Left renal pelvis (tissue), 4 donors: ENCODE measurements around the gene SH3D19. TPM values are rescaled to one million over a fixed set of nuclear protein-coding genes. Genes with fewer than 3 reads are reported as not detected.
"Not testable (repeated sequence)": the region's sequence is repeated elsewhere in the genome, so short reads cannot be mapped to it uniquely, and the experiment has no call there.

ENCODE experiments used
- DNase-seq, 4 donors: peaks; one replicate each; pipeline ENCODE4 v3.0.0-alpha.2; 2013; ENCODE audit warnings: low read depth in 4 of 4, low spot score in 3 of 4
- polyA plus RNA-seq, 4 donors: library from polyadenylated mRNA; unstranded; fragments of 120-200 nt; gene quantifications; one replicate each; pipeline ENCODE4 v1.2.1, GENCODE V29; 2013; ENCODE audit not compliant: insufficient read length in 4 of 4

Gene SH3D19
- polyA plus RNA-seq, 4 donors, result 26.6 to 34.9 (median 31.9) TPM

- DNase-seq, result no peak
Observed at GRCh38 chr4:151163855-151164254, 161.6 kb downstream of the SH3D19 start.

DNA sequence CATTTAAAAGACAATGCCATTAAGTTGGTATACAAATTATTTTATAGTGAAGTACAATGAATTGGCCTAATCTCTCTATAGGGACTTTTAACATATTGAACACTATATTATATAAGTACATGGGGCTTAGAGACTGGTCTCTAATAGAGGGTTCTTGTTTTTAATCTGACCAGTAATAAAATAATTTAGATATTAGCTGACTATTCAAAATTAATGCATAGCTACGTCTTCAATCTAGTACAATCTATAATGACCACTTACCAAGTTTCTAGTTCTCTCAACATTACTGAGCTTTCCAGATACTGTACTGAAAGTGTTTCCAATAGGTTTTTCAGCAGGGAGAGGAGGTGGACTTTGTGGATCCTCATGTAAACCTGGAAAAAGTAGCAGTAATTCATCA lies 166.4 kb downstream of the SH3D19 start:
- DNase-seq, result no peak

DNA sequence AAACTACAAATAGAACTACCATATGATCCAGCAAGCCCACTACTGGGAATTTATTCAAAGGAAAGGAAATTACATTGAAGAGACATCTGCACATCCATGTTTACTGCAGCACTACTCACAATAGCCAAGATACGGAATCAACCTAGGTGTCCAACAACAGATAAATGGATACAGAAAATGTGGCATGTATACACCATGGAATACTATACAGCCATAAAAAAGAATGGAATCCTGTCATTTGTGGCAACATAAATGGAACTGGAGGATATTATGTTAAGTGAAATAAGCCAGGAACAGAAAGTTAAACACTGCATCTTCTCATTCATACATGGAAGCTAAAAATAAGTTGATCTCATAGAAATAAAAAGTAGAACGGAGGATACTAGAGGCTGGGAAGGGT lies 167.9 kb downstream of the SH3D19 start:
- DNase-seq, result no peak

DNA sequence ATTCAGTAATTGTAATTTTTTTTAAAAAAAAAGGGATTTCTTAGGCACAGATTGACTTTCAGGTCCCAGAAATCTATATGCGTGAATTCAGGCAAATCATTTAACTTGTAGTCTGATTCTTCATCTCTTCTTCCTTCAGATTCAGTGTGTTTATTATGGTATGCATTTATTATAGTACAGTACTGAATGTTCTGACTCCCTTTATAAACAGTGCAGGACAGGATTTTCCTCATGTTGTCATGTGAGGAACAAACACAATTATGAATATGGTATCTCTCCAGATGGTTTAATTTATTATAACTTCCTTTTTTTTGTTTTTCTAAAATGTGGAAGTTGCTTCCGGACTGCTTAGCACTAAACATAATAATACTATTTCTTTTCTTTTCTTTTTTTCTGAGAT lies 171.8 kb downstream of the SH3D19 start:
- no peak for DNase-seq

DNA sequence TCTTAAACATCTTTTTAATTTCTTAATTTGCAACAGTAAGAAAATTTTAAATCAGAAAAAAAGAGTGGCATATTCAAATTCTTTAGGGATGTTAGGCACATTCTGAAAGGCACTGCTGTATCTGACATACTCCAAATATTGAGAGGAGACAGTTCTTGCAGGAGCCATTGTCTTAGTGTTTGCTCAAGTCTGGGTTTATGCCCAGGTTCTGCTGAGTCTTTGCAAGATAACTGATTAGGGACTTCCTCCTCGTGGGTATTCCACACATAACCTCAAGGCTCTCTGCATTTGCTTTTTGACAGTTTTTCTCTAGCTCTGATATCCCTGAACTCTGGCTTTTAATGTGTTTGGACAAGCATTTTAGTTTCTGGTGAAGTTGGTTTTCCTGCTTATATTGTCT lies 173.4 kb downstream of the SH3D19 start:
- DNase-seq, result no peak

GRCh38 chr4:151150821-151151580 lies 174.4 kb downstream of the SH3D19 start:
- DNase-seq, result no peak

- no peak for DNase-seq
Observed at GRCh38 chr4:151148261-151148660, 177.1 kb downstream of the SH3D19 start.

DNA sequence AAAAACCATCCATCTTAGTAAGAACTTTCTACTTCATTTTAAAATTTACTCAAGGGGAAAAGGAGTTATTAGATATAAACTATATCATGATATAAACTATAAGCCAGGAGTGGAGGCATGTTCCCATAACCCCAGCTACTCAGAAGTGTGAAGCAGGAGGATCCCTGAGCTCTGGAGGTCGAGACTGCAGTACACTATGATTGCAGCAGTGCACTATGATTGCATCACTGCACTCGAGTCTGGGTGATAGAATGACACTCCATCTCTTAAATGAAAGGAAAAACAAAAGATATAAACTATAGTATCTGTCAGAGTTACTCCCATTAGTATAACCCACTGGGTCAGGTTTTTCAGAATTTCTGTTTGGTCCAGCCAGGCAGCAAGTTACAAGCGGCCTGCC lies 178.4 kb downstream of the SH3D19 start:
- no peak for DNase-seq

GRCh38 chr4:151144329-151145072 lies 180.9 kb downstream of the SH3D19 start:
- no peak for DNase-seq

- DNase-seq, result no peak
Observed at GRCh38 chr4:151143811-151144210, 181.6 kb downstream of the SH3D19 start.

DNA sequence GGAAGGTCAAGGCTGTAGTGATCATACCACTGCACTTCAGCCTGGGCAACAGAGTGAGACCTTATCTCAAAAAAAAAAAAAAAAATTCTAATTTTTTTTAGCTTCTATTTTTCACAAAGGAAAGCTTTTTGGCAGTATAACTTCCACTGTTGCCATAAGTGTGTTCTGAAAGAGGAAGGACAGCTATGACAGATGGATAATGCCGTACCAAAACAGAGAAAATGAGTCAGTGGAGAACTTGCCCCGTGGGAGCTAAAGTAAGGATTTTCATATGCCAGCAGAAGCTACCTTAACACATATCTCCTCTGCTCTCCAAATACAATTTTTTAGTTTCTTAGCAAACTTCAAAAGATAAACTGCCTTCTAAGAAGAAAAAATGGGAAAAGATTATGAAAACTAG lies 182.2 kb downstream of the SH3D19 start:
- DNase-seq, result no peak

- no peak for DNase-seq
Observed at GRCh38 chr4:151142758-151143157, 182.6 kb downstream of the SH3D19 start.

DNA sequence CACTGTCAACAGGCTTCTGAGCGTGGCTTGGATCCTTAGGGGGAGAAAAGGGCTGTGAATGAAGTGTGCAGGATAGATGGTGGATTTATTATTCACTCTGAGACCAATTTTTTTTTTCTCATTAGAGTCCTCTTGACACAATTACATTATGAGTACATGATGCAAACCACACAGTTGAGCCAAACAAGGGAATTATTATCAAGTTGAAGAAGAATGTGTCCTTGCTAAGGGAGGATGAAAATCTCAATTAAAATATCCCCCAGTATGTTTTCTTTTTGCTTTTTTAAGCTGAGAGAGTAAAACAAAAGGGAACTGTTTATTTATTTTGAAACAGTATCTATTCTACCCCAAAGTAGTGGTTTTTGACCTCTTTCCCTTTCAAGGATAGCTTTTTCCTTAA lies 185.6 kb downstream of the SH3D19 start:
- DNase-seq, result no peak

- DNase-seq, result not testable (repeated sequence)
Observed at GRCh38 chr4:151136048-151136447, 189.4 kb downstream of the SH3D19 start.

GRCh38 chr4:151133311-151133710 lies 192.1 kb downstream of the SH3D19 start:
- no peak for DNase-seq

DNA sequence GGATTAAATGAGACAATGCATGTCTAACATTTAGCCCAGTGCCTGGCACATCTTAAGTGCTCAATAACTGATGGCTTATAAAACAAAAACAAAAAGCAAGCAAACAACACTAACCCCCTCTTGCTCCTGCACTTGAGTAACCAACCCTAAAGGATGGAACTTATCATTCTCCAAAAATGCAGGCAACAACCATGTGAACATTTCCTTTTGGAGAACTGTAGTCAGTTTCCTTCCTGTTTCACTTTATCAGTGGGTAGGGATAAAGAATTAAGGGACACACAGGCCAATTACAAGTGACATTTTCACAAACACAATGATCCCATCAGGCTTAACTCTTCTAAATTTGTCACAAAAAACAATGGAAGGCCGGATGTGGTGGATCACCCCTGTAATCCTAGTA lies 195.6 kb downstream of the SH3D19 start:
- DNase-seq, result no peak

DNA sequence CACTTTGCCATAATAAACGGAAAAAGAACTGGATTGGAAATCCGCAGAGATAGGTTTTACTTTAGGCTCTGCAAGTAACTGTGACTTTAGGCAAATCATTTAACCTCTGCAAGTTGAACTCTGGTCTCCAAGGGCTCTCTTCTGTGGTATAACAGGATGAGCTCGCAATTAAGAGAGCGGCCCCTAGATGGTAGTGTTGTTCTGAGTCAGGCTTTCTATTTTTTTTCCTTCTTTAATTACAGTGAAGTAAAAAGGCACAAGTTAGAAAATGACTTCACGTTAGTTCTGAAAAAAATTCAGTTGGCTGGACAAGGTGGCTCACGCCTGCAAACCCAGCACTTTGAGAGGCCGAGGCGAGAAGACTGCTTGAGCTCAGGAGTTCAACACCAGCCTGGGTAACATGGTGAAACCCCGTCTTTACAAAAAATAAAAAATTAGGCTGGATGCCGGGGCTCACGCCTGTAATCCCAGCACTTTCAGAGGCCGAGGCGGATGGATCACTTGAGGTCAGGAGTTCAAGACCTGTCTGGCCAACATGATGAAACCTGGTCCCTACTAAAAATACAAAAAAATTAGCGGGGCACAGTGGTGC lies 207.9 kb downstream of the SH3D19 start:
- DNase-seq, result peak in 3 of 4 donors; percentile 41 to 60 (median 56)

DNA sequence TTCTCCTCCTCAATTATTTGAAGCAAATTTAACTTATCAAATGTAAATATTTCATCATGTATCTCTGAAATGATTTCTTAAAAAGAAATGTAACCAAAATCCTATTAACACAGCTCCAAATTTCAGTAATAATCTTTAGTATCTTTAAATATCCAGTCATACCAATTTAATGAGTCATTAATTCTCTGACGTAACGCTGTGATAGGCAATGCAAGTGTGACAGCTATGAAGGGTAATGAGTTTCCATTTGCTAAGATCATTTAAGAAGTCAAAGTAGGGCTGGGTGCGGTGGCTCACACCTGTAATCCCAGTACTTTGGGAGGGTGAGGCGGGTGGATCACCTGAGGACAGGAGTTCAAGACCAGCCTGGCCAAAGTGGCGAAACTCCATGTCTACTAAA lies 210.4 kb downstream of the SH3D19 start:
- no peak for DNase-seq

DNA sequence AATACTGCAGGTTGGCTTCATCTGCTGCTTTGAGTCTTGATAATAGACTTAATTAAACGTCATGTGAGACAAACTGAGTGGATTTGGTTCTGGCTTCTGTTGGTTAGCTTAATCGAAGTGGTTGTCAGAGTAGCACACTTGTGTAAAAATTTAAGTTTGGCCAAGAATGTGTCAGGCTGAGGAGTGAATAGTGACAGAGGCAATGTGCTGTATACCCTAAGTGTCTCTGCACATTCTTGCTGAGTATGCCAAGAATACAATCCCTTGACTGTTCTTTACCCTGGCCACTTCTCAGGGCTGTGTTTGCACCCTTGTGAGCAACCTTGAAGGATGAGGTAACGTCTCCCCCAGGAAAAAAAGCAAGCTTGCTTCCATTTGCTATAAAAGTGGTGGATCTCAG lies 211.1 kb downstream of the SH3D19 start:
- no peak for DNase-seq

DNA sequence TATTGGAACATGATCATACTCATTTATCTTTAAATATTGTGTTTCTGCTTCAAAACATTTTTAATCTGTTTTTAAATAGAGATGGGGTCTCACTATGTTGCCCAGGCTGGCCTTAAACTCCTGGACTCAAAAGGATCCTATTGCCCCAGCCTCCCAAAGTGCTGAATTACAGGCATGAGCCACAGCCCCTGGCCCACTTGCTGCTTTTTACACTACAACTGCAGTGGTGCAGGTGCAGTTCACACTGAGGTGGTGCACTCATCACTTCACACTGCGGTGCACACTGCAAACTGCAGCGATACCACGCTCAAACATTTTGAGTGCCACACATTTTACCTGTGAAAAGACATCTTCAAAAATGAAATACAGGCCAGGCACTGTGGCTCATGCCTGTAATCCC lies 215.2 kb downstream of the SH3D19 start:
- DNase-seq, result no peak

GRCh38 chr4:151107063-151107462 lies 218.3 kb downstream of the SH3D19 start:
- DNase-seq, result no peak
